ENCODE results near the gene AMER3. TPM values are rescaled to one million over a fixed set of nuclear protein-coding genes. Genes with fewer than 3 reads are reported as not detected.

AMER3 gene
- polyA plus RNA-seq, 1 experiment = not detected

DNA sequence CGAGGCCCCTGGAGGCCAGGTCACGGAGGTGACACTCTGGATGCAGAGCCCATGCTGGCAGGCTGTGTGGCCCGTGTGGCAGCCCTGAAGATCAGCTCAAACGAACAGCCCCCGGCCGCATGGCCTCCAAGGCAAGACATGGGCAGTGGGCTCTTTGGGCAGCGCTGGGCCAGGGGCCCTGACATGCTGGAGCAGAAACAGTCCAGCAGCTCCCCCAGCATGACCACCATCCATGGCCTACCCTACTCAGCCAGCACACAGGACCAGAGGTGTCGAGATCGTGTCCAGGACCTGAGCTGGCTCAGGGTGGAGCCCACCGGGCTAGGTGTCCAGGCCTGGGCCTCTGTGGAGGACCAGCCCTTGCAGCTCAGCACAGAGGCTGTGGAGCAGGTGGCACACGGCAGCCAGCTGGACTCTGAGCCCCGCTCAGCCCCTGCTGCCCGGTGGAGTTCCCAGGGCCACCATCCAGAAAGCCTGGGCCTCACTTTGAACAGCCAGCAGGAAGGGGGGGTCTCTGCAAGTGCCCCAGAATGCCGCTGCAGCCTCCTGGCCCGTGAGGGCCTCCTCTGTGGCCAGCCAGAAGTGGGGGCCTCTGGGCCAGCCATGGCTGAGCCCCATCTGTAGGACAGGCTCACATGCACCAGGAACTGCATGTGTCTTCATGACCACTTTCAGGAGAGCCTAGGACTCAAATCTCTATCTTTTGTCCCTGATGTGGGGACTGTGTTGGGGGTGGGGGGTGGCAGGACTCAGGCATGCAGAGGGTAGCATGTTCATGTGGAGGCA lies 8.9 kb downstream of the AMER3 start:
- no peak overlapping the region for H3K4me3 ChIP-seq (ENCODE audit: low read depth, low read length)
- peaks cover 2% of the 10 kb centered on the region for H3K27me3 ChIP-seq (ENCODE audit: control insufficient read depth, insufficient read depth, low read length)
- H3K9me3 ChIP-seq (ENCODE audit: control insufficient read depth, insufficient read depth, low read length) = peaks cover 3% of the 10 kb centered on the region; the same call in 1 of the 2 replicates
- ChIA-PET POLR2A (no interaction called here), CTCF (no interaction called here)
- DNase-seq (ENCODE audit: low read depth, low spot score) = no peak
- TF ChIP-seq, protein P1, sequence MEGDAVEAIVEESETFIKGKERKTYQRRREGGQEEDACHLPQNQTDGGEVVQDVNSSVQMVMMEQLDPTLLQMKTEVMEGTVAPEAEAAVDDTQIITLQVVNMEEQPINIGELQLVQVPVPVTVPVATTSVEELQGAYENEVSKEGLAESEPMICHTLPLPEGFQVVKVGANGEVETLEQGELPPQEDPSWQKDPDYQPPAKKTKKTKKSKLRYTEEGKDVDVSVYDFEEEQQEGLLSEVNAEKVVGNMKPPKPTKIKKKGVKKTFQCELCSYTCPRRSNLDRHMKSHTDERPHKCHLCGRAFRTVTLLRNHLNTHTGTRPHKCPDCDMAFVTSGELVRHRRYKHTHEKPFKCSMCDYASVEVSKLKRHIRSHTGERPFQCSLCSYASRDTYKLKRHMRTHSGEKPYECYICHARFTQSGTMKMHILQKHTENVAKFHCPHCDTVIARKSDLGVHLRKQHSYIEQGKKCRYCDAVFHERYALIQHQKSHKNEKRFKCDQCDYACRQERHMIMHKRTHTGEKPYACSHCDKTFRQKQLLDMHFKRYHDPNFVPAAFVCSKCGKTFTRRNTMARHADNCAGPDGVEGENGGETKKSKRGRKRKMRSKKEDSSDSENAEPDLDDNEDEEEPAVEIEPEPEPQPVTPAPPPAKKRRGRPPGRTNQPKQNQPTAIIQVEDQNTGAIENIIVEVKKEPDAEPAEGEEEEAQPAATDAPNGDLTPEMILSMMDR (IDR thresholded peaks at IDR 0.05; ENCODE audit: low read depth, low read length) = no peak
- H3K27ac ChIP-seq (ENCODE audit: low read depth, low read length) = no peak overlapping the region

DNA sequence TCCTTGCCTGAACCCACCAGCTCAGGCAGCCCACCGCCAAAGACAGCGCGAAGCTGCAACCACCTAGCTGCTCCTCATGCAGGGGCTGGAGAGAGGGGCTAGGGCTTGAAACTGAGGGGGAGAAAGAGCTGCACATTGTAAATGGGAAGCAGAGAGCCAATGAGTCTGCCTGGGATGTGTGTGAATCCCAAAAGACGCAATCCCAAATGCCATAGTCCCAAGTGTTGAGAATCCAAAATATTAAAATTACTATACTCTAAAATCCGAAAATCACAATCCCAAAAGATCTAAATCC lies 9.4 kb downstream of the AMER3 start:
- Histone ChIP-seq H3K4me3 (ENCODE audit: low read depth, low read length) (no peak overlapping the region), H3K9me3 (ENCODE audit: control insufficient read depth, insufficient read depth, low read length) (peaks cover 3% of the 10 kb centered on the region; the same call in 1 of the 2 replicates), H3K27ac (ENCODE audit: low read depth, low read length) (no peak overlapping the region), H3K27me3 (ENCODE audit: control insufficient read depth, insufficient read depth, low read length) (peaks cover 2% of the 10 kb centered on the region)
- POLR2A ChIA-PET = no interaction called here
- TF ChIP-seq, protein P1 (IDR thresholded peaks at IDR 0.05; ENCODE audit: low read depth, low read length) = no peak
- CTCF ChIA-PET = no interaction called here
- no peak for DNase-seq (ENCODE audit: low read depth, low spot score)

DNA sequence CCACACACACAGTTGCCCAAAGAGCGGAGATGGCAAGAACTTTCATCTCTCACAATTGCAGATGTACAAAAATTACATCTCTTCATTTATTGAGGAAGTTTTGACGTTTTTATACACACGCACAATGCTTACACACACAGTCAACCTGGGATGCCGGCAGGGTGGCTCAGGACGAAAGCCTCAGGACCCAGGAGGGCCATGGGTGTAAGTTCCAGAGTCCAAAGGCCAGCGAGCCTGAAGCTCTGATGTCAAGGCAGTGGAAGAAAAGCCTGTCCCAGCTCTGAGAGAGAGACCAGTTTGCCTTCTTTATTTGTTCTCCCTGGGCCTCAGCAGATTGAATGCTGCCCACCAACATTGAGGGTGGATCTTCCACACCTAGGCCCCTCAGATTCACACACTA lies 10.1 kb downstream of the AMER3 start:
- TF ChIP-seq, protein P1 (IDR thresholded peaks at IDR 0.05; ENCODE audit: low read depth, low read length) = no peak
- H3K9me3 ChIP-seq (ENCODE audit: control insufficient read depth, insufficient read depth, low read length) = peaks cover 3% of the 10 kb centered on the region; the same call in 1 of the 2 replicates
- ChIA-PET POLR2A (no interaction called here), CTCF (no interaction called here)
- no peak for DNase-seq (ENCODE audit: low read depth, low spot score)
- H3K4me3 ChIP-seq (ENCODE audit: low read depth, low read length) = no peak overlapping the region
- no peak overlapping the region for H3K27ac ChIP-seq (ENCODE audit: low read depth, low read length)
- peaks cover 2% of the 10 kb centered on the region for H3K27me3 ChIP-seq (ENCODE audit: control insufficient read depth, insufficient read depth, low read length)

DNA sequence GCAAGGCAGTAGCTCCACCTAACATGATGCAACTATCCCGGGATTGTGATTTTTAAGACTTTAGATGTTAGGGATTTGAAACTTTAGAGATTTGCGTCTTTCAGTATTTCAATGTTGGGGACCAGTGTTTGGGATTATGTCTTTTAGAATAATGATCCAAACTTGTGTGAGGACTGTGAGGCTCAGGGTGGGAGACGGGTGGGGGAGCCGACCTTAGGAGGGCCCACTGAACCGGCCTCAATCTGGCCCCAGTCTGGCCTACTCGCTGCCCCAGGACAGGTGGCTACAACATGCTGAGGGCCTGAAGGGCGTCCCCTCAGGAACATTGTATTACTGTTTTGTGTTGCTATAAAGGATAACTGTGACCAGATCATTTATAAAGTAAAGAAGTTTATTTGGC lies 10.7 kb downstream of the AMER3 start:
- H3K9me3 ChIP-seq (ENCODE audit: control insufficient read depth, insufficient read depth, low read length) = peaks cover 3% of the 10 kb centered on the region; the same call in 1 of the 2 replicates
- H3K4me3 ChIP-seq (ENCODE audit: low read depth, low read length) = no peak overlapping the region
- TF ChIP-seq, protein P1 (IDR thresholded peaks at IDR 0.05; ENCODE audit: low read depth, low read length) = no peak
- CTCF ChIA-PET = no interaction called here
- peaks cover 2% of the 10 kb centered on the region for H3K27me3 ChIP-seq (ENCODE audit: control insufficient read depth, insufficient read depth, low read length)
- no peak for DNase-seq (ENCODE audit: low read depth, low spot score)
- POLR2A ChIA-PET = no interaction called here
- H3K27ac ChIP-seq (ENCODE audit: low read depth, low read length) = no peak overlapping the region

DNA sequence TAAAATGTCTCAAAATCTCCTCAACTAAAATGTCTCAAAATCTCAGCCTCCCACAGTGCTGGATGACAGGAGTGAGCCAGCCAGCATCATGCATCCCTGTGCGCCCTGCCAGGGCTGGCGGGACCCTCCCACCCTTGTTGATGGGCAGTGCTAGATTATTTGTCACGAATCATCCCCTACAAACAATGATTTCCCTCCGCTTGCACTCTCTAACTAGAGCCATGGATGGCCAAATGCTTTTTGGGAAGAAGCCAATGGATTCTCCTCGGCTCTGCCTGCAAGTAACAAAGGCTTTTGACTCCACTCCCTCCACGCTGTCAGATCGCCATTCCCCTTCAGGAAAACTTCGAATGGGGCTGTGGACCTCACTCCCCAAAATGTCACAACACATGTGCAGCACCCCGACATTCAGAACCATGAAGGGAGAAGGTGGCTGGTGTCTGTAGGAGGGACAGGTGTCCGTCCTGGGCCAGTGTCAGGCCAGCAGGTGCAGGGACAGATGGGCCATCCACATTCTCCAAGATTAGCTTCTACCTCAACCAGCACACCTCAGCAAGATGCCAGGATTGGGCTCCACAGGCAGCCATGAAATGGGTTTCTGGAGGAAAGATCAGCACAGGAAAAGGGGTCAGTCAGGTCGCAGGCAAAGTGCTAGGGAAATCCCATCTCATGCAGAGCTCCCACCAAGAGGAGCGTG lies 11.5 kb downstream of the AMER3 start:
- ChIA-PET CTCF (no interaction called here), POLR2A (no interaction called here)
- peaks cover 3% of the 10 kb centered on the region; the same call in 1 of the 2 replicates for H3K9me3 ChIP-seq (ENCODE audit: control insufficient read depth, insufficient read depth, low read length)

More for the DNA sequence above, 11.5 kb downstream of the AMER3 start:
- no peak overlapping the region for H3K27ac ChIP-seq (ENCODE audit: low read depth, low read length)
- DNase-seq (ENCODE audit: low read depth, low spot score) = no peak
- no peak overlapping the region for H3K4me3 ChIP-seq (ENCODE audit: low read depth, low read length)
- TF ChIP-seq, protein P1 (IDR thresholded peaks at IDR 0.05; ENCODE audit: low read depth, low read length) = no peak
- H3K27me3 ChIP-seq (ENCODE audit: control insufficient read depth, insufficient read depth, low read length) = peaks cover 2% of the 10 kb centered on the region

Measured in AG04450 (cell line).